ENCODE data around the gene DNTT. TPM values are rescaled to one million over a fixed set of nuclear protein-coding genes. Genes with fewer than 3 reads are reported as not detected.

The DNTT gene
- total and polyA plus RNA-seq, 2 of the 13 experiments (the other 11 are each of a cell fraction or from before 2014, with no cell fraction given) = not detected

- no peak for TF ChIP-seq ZNF383 (CRISPR knock-in tag; IDR thresholded peaks at IDR 0.05; ENCODE audit: borderline replicate concordance)
- no peak for TF ChIP-seq ZNF407 (CRISPR knock-in tag; IDR thresholded peaks at IDR 0.05; ENCODE audit: not compliant biosample characterization)
- no peak for TF ChIP-seq ZNF180 (CRISPR knock-in tag; IDR thresholded peaks at IDR 0.05; ENCODE audit: borderline replicate concordance, low read depth)
- TF ChIP-seq MLX (CRISPR knock-in tag; IDR thresholded peaks at IDR 0.05) = no peak
- no peak for TF ChIP-seq ZNF510 (CRISPR knock-in tag; IDR thresholded peaks at IDR 0.05; ENCODE audit: low read depth)
- TF ChIP-seq ZFP36L2 (CRISPR knock-in tag; IDR thresholded peaks at IDR 0.05) = no peak
- TF ChIP-seq ZNF674 (CRISPR knock-in tag; IDR thresholded peaks at IDR 0.05; ENCODE audit: low read depth) = no peak
- no peak for TF ChIP-seq HNRNPH1 (optimal IDR thresholded peaks at IDR 0.05; ENCODE audit: low read depth, low read length)
- TF ChIP-seq MTERF4 (CRISPR knock-in tag; IDR thresholded peaks at IDR 0.05) = no peak
- TF ChIP-seq FOXK1 (CRISPR knock-in tag; IDR thresholded peaks at IDR 0.05; ENCODE audit: borderline replicate concordance, low read depth) = peak; percentile 79; the same call in 1 of the 2 replicates
- no peak for TF ChIP-seq EP300 (IDR thresholded peaks at IDR 0.05; ENCODE audit: low read depth in 2 of 2, low read length in 2 of 2)
- no peak for TF ChIP-seq EP300 (CRISPR knock-in tag; IDR thresholded peaks at IDR 0.05; ENCODE audit: borderline replicate concordance)
- no peak for TF ChIP-seq ARNT2 (CRISPR knock-in tag; IDR thresholded peaks at IDR 0.05; ENCODE audit: low read depth)
- no peak for TF ChIP-seq ZNF782 (CRISPR knock-in tag; IDR thresholded peaks at IDR 0.05; ENCODE audit: borderline replicate concordance)
- TF ChIP-seq EZH2 (conservative IDR thresholded peaks at IDR 0.05; ENCODE audit: low read depth, low read length) = no peak
- TF ChIP-seq TAF1 (CRISPR knock-in tag; IDR thresholded peaks at IDR 0.05) = no peak
- TF ChIP-seq ZNF501 (CRISPR knock-in tag; IDR thresholded peaks at IDR 0.05) = no peak
- 0 out of 2 replicates have a peak, but pooled peaks have one; percentile 23 for TF ChIP-seq ZNF350 (CRISPR knock-in tag; IDR thresholded peaks at IDR 0.05; ENCODE audit: borderline replicate concordance, low read depth)
- 0 out of 2 replicates have a peak, but pooled peaks have one; percentile 21 for TF ChIP-seq MXD3 (CRISPR knock-in tag; IDR thresholded peaks at IDR 0.05)
These were observed 71.0 kb downstream of the DNTT start (continued) for GRCh38 chr10:96374985-96375830.
